ENCODE data around the gene AMDHD1.

The AMDHD1 gene

GRCh38 chr12:95943330-95943842, at the start of gene AMDHD1:
AMDHD1 (plus strand) TSS chr12:95943331; CDS start chr12:95943399, 68 bp downstream.
- DNase-seq: peak; percentile 39

- no peak for DNase-seq
These were observed 46.3 kb upstream of the AMDHD1 start for GRCh38 chr12:95896846-95897245.

- no peak for DNase-seq
These were observed 45.0 kb upstream of the AMDHD1 start for GRCh38 chr12:95898081-95898480.

GRCh38 chr12:95908573-95908972, 34.6 kb upstream of the AMDHD1 start:
- no peak for DNase-seq

GRCh38 chr12:95909871-95910270, 33.3 kb upstream of the AMDHD1 start:
- DNase-seq: no peak

GRCh38 chr12:95918194-95918993, 24.7 kb upstream of the AMDHD1 start:
- DNase-seq: peak; percentile 58

GRCh38 chr12:95919110-95919509, 24.0 kb upstream of the AMDHD1 start:
- no peak for DNase-seq

- DNase-seq: no peak
These were observed 20.9 kb upstream of the AMDHD1 start for GRCh38 chr12:95922231-95922630.

- no peak for DNase-seq
These were observed 2.6 kb upstream of the AMDHD1 start for GRCh38 chr12:95940514-95940913.

- DNase-seq: peak; percentile 12
These were observed 1.0 kb upstream of the AMDHD1 start for GRCh38 chr12:95942101-95942523.

GRCh38 chr12:95942524-95943329, 404 bp upstream of the AMDHD1 start, which contains the start of gene CCDC38:
CCDC38 (minus strand) TSS chr12:95942614; CDS start chr12:95936509, 6,105 bp downstream.
- peak; percentile 88 for DNase-seq

GRCh38 chr12:95944108-95944704, 1.1 kb downstream of the AMDHD1 start:
- DNase-seq: no peak

GRCh38 chr12:95949477-95950206, 6.5 kb downstream of the AMDHD1 start:
- no peak for DNase-seq

- DNase-seq: peak; percentile 3
These were observed 8.4 kb downstream of the AMDHD1 start for GRCh38 chr12:95951515-95951914.

GRCh38 chr12:95953000-95953399, 9.9 kb downstream of the AMDHD1 start:
- DNase-seq: no peak

- no peak for DNase-seq
These were observed 12.5 kb downstream of the AMDHD1 start for GRCh38 chr12:95955549-95956159.

- no peak for DNase-seq
These were observed 13.5 kb downstream of the AMDHD1 start for GRCh38 chr12:95956557-95957145.

GRCh38 chr12:95959107-95959506, 16.0 kb downstream of the AMDHD1 start:
- DNase-seq: peak; percentile 60

- DNase-seq: no peak
These were observed 17.1 kb downstream of the AMDHD1 start for GRCh38 chr12:95960241-95960640.

GRCh38 chr12:95962222-95962621, 19.1 kb downstream of the AMDHD1 start:
- DNase-seq: no peak

GRCh38 chr12:95963096-95963495, 20.0 kb downstream of the AMDHD1 start:
- DNase-seq: no peak
